ENCODE results near the gene SELENON. TPM values are rescaled to one million over a fixed set of nuclear protein-coding genes. Genes with fewer than 3 reads are reported as not detected.
A peak's percentile ranks its signal among the peaks of the same experiment; 100 is the strongest.

SELENON gene
- total and polyA plus RNA-seq, 2 donors from 2014 or later: 69.3 to 116 TPM

- no peaks in the 10 kb centered on the region for H3K9me3 ChIP-seq (ENCODE audit: control insufficient read depth in 2 of 3, insufficient read depth in 1 of 3, low read length in 3 of 3)
- H3K27ac ChIP-seq (ENCODE audit: low read depth in 2 of 2, low read length in 2 of 2): no peak overlapping the region
- intact Hi-C loops (cut with DNase I): no loop called here
- no peak overlapping the region for H3K9ac ChIP-seq (ENCODE audit: low read length in 3 of 3)
- TF ChIP-seq, protein P1, sequence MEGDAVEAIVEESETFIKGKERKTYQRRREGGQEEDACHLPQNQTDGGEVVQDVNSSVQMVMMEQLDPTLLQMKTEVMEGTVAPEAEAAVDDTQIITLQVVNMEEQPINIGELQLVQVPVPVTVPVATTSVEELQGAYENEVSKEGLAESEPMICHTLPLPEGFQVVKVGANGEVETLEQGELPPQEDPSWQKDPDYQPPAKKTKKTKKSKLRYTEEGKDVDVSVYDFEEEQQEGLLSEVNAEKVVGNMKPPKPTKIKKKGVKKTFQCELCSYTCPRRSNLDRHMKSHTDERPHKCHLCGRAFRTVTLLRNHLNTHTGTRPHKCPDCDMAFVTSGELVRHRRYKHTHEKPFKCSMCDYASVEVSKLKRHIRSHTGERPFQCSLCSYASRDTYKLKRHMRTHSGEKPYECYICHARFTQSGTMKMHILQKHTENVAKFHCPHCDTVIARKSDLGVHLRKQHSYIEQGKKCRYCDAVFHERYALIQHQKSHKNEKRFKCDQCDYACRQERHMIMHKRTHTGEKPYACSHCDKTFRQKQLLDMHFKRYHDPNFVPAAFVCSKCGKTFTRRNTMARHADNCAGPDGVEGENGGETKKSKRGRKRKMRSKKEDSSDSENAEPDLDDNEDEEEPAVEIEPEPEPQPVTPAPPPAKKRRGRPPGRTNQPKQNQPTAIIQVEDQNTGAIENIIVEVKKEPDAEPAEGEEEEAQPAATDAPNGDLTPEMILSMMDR (IDR thresholded peaks at IDR 0.05; ENCODE audit: borderline replicate concordance, extremely low read depth, insufficient read depth): no peak
- H3K36me3 ChIP-seq (ENCODE audit: control insufficient read depth in 2 of 3, insufficient read depth in 3 of 3, low read length in 3 of 3): peaks cover 0 to 7% (median 3%) of the 10 kb centered on the region in 3 donors
- DNase-seq (peak in 1 of 5 donors; percentile 65), FAIRE-seq (no peak)
- peaks cover 4 to 22% (median 10%) of the 10 kb centered on the region in 3 donors for H3K4me1 ChIP-seq (ENCODE audit: control insufficient read depth in 2 of 3, insufficient read depth in 2 of 3, low read depth in 1 of 3, low read length in 3 of 3)
- no peak overlapping the region for H3K4me3 ChIP-seq (ENCODE audit: low read length in 3 of 3)
- H3K27me3 ChIP-seq (ENCODE audit: control insufficient read depth, insufficient read depth, low read length): no peaks in the 10 kb centered on the region
These were observed 15.5 kb downstream of the SELENON start for GRCh38 chr1:25815208-25816111.

DNA sequence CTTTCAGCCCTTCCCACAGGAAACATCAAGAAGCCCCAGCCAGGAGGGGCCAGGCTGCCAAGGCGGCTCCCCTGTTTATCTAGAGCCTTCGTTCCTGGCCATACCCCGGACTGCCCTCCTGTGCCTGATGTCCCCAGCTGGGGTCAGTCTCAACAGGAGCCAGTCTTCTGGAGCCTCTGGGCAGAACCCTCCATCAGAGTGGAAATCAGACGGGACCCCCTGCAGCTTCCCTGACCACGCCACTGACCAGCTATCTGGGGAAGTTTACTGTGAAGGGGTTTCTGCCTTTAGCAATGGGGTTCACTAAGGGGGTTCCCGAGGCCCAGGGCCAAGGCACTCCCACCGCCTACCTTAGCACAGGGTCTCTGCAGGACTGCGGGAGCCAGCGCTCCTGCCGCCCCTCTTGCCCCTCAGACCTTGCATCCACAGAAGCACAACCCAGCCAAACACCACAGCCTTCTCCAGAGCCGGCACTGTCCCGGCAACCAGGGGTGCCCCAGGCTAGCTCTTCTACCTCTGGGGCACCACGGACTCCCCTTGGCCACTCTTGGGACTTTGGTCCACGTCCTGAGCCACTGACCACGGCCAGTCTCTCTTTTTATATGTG lies 16.2 kb downstream of the SELENON start:
- no peak overlapping the region for H3K27ac ChIP-seq (ENCODE audit: low read depth in 2 of 2, low read length in 2 of 2)
- no peaks in the 10 kb centered on the region for H3K27me3 ChIP-seq (ENCODE audit: control insufficient read depth, insufficient read depth, low read length)
- no peak for FAIRE-seq
- no peak overlapping the region for H3K4me3 ChIP-seq (ENCODE audit: low read length in 3 of 3)
- DNase-seq: peak in 1 of 5 donors; percentile 66
- H3K36me3 ChIP-seq (ENCODE audit: control insufficient read depth in 2 of 3, insufficient read depth in 3 of 3, low read length in 3 of 3): peaks cover 0 to 7% (median 3%) of the 10 kb centered on the region in 3 donors
- H3K9me3 ChIP-seq (ENCODE audit: control insufficient read depth in 2 of 3, insufficient read depth in 1 of 3, low read length in 3 of 3): no peaks in the 10 kb centered on the region
- TF ChIP-seq, protein P1 (IDR thresholded peaks at IDR 0.05; ENCODE audit: borderline replicate concordance, extremely low read depth, insufficient read depth): no peak
- no peak overlapping the region for H3K9ac ChIP-seq (ENCODE audit: low read length in 3 of 3)
- intact Hi-C loops (cut with DNase I): no loop called here
- H3K4me1 ChIP-seq (ENCODE audit: control insufficient read depth in 2 of 3, insufficient read depth in 2 of 3, low read depth in 1 of 3, low read length in 3 of 3): peaks cover 4 to 24% (median 14%) of the 10 kb centered on the region in 3 donors

DNA sequence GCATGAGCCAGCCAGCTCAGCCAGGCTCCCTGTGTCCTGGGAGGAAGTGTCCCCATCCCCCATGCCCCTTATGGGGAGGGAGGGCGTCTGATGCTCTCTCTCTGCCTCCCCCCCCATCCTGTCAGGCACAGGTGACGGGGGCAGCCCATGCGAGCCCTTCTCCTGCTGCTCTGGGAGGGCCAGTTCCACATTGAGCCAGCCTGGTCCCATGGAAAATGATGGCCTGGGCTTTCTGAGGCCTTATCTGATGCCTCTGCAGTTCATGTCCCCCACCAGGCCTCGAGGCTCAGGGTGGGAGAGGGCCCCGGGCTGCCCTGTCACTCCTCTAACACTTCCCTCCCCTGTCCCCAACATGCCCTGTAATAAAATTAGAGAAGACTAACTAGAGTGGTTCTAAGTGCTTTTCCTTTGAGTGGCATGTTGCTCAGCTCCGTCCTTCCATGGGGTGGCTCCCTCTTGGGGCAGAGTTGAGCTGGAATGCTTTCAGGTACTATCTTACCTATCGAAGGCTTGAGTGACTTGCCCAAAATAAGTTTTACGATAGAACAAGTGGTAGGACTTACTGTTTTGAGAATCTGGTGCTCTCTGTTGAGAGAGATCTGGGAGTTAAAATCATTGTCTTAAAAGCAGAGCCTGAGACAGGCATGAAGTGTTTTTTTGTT lies 18.0 kb downstream of the SELENON start:
- H3K4me1 ChIP-seq (ENCODE audit: control insufficient read depth in 2 of 3, insufficient read depth in 2 of 3, low read depth in 1 of 3, low read length in 3 of 3): peaks cover 4 to 34% (median 22%) of the 10 kb centered on the region in 3 donors
- DNase-seq (peak in 3 of 5 donors; percentile 36 to 69 (median 67)), FAIRE-seq (no peak)
- no peaks in the 10 kb centered on the region for H3K27me3 ChIP-seq (ENCODE audit: control insufficient read depth, insufficient read depth, low read length)
- H3K36me3 ChIP-seq (ENCODE audit: control insufficient read depth in 2 of 3, insufficient read depth in 3 of 3, low read length in 3 of 3): peaks cover 0 to 5% (median 3%) of the 10 kb centered on the region in 3 donors
- TF ChIP-seq, protein P1 (IDR thresholded peaks at IDR 0.05; ENCODE audit: borderline replicate concordance, extremely low read depth, insufficient read depth): no peak
- peak overlapping the region in 1 of 2 donors; percentile 38 for H3K27ac ChIP-seq (ENCODE audit: low read depth in 2 of 2, low read length in 2 of 2)
- H3K9me3 ChIP-seq (ENCODE audit: control insufficient read depth in 2 of 3, insufficient read depth in 1 of 3, low read length in 3 of 3): no peaks in the 10 kb centered on the region
- peak overlapping the region in 1 of 3 donors; percentile 15 for H3K9ac ChIP-seq (ENCODE audit: low read length in 3 of 3)
- no peak overlapping the region for H3K4me3 ChIP-seq (ENCODE audit: low read length in 3 of 3)
- intact Hi-C loops (cut with DNase I): no loop called here

Measured in kidney (tissue), 14 donors.